Measurements from ENCODE around the gene ECHS1. TPM values are rescaled to one million over a fixed set of nuclear protein-coding genes. Genes with fewer than 3 reads are reported as not detected.

The ECHS1 gene
- total and polyA plus RNA-seq, 10 donors, result 29.8 to 81.2 (median 45.8) TPM

DNA sequence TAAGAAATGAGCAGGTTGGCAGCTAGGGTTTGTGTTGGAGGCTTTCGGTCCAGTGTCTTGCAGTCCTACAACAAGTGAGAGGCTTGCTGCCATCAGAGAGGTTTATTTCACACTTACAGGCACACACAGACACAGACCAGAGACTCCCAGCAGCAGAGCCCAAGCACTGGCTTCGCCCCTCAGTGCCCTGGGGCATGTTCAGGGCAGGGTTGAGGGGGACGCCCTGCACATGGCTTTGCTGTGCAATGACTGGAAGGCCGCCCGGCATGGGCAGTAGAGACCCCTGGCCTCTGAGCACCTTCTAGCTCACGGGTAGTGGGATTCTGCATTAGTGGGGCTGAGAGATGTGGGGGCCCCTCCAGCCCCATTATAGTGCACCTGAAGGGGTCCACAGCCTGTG lies 47.4 kb upstream of the ECHS1 start:
- intact Hi-C loops (cut with DNase I; ENCODE audit: low total_unique reads), result no loop called here
- no peak for DNase-seq

DNA sequence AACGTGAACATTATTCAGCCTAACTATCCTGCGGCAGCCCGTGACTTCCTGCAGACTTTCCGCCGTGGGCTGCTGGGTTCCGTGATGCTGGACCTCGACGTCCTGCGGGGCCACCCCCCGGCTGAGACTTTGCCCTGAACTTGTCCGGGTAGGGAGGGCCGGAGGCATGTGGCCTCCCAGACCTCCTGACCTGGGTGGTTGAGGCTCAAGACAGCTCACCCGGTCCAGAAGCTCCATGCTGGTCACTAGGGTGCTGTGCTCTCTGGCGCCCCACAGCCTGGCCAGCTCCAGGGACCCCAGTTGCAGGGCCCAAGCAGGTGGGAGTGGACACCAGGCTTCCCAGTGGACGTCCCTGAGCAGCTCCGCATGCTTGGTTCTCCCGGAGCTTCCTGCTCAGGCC lies 46.9 kb upstream of the ECHS1 start:
- H3K36me3 ChIP-seq, result peaks cover 0 to 61% (median 32%) of the 10 kb centered on the region in 6 donors
- DNase-seq, result peak; percentile 71
- no peak overlapping the region for H3K4me3 ChIP-seq
- TF ChIP-seq POLR2AphosphoS5 (IDR thresholded peaks at IDR 0.05) (peak in 1 of 3 donors; percentile 5), POLR2A (IDR thresholded peaks at IDR 0.05) (no peak)
- TF ChIP-seq, protein P1, sequence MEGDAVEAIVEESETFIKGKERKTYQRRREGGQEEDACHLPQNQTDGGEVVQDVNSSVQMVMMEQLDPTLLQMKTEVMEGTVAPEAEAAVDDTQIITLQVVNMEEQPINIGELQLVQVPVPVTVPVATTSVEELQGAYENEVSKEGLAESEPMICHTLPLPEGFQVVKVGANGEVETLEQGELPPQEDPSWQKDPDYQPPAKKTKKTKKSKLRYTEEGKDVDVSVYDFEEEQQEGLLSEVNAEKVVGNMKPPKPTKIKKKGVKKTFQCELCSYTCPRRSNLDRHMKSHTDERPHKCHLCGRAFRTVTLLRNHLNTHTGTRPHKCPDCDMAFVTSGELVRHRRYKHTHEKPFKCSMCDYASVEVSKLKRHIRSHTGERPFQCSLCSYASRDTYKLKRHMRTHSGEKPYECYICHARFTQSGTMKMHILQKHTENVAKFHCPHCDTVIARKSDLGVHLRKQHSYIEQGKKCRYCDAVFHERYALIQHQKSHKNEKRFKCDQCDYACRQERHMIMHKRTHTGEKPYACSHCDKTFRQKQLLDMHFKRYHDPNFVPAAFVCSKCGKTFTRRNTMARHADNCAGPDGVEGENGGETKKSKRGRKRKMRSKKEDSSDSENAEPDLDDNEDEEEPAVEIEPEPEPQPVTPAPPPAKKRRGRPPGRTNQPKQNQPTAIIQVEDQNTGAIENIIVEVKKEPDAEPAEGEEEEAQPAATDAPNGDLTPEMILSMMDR (IDR thresholded peaks at IDR 0.05 in 8 of 11, conservative IDR thresholded peaks at IDR 0.05 in 3 of 11), result no peak
- no peak overlapping the region for H3K27ac ChIP-seq
- peaks cover 0 to 24% (median 3%) of the 10 kb centered on the region in 7 donors for H3K27me3 ChIP-seq (replicated peaks in 1 of 7)
- intact Hi-C loops (cut with DNase I; ENCODE audit: low total_unique reads), result no loop called here
- H3K4me1 ChIP-seq, result peaks cover 3 to 16% (median 9%) of the 10 kb centered on the region in 6 donors
- H3K9me3 ChIP-seq, result no peaks in the 10 kb centered on the region
- WGBS, 5 donors, result 88 to 95% (median 94%) methylated on average over 16 to 17 of the region's 17 CpGs

More for the DNA sequence above, 47.4 kb upstream of the ECHS1 start:
- peaks cover 3 to 16% (median 9%) of the 10 kb centered on the region in 6 donors for H3K4me1 ChIP-seq
- H3K27ac ChIP-seq, result no peak overlapping the region
- peaks cover 0 to 56% (median 27%) of the 10 kb centered on the region in 6 donors for H3K36me3 ChIP-seq
- WGBS, 5 donors, result 80 to 94% (median 92%) methylated on average over 2 to 6 of the region's 6 CpGs
- H3K9me3 ChIP-seq, result no peaks in the 10 kb centered on the region
- TF ChIP-seq, protein P1 (IDR thresholded peaks at IDR 0.05 in 8 of 11, conservative IDR thresholded peaks at IDR 0.05 in 3 of 11), result no peak
- TF ChIP-seq POLR2A (IDR thresholded peaks at IDR 0.05) (no peak), POLR2AphosphoS5 (IDR thresholded peaks at IDR 0.05) (no peak)
- no peak overlapping the region for H3K4me3 ChIP-seq
- peaks cover 0 to 25% (median 3%) of the 10 kb centered on the region in 7 donors for H3K27me3 ChIP-seq (replicated peaks in 1 of 7)

- Histone ChIP-seq H3K27me3 (replicated peaks in 1 of 7) (peaks cover 0 to 18% (median 3%) of the 10 kb centered on the region in 7 donors), H3K9me3 (no peaks in the 10 kb centered on the region), H3K4me1 (peaks cover 3 to 16% (median 9%) of the 10 kb centered on the region in 6 donors), H3K27ac (no peak overlapping the region), H3K4me3 (no peak overlapping the region), H3K36me3 (peaks cover 0 to 67% (median 35%) of the 10 kb centered on the region in 6 donors)
- DNase-seq, result peak; percentile 68
- TF ChIP-seq, protein P1 (IDR thresholded peaks at IDR 0.05 in 8 of 11, conservative IDR thresholded peaks at IDR 0.05 in 3 of 11), result no peak
- peak in 2 of 3 donors; percentile 19 to 48 for TF ChIP-seq POLR2AphosphoS5 (IDR thresholded peaks at IDR 0.05)
- intact Hi-C loops (cut with DNase I; ENCODE audit: low total_unique reads), result no loop called here
- 93 to 96% (median 94%) methylated on average over 26 to 34 of the region's 34 CpGs for WGBS, 5 donors
Observed at GRCh38 chr10:133419211-133419950, 46.2 kb upstream of the ECHS1 start.

DNA sequence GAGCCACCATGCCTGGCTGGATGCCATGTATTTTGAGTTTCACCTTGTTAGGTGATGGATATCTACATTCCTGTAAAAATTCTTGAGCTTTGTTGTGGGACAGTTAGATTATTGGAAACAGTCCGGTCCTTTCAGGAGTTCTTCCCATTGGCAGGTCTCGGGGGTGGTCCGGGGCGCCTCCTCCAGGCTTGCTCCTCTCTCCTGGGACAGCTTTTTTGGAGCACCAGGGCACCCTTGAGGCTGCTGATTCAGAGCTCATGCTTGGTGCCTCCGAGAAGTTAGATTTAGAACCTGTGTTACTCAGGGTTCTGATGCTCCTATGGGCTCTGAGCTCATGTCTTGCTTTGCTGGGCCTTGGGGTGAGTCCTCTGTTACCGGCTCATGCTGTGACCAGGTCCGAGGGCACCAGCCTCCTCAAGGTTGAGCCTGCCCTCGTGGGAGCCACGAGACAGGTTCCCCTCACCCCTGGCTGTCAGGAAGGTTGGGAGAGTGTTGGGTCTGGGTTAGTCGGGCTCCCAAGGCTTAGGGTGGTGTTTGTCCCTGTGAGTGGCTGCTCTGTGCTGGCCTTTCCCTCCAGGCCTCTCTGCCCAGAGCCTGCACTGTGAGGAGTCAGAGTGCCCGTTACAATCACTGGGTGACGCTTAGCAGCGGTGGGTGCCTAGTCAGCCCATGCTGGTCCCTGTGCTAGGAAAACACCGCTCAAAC lies 45.3 kb upstream of the ECHS1 start:
- Histone ChIP-seq H3K4me3 (no peak overlapping the region), H3K9me3 (peaks cover 0 to 3% (median under 1%) of the 10 kb centered on the region in 8 donors), H3K27ac (no peak overlapping the region), H3K4me1 (peaks cover 3 to 14% (median 7%) of the 10 kb centered on the region in 6 donors), H3K36me3 (peaks cover 0 to 75% (median 38%) of the 10 kb centered on the region in 6 donors), H3K27me3 (replicated peaks in 1 of 7) (peaks cover 0 to 15% (median 3%) of the 10 kb centered on the region in 7 donors)
- no peak for DNase-seq
- 93 to 100% (median 95%) methylated on average over 5 to 14 of the region's 14 CpGs for WGBS, 5 donors
- intact Hi-C loops (cut with DNase I; ENCODE audit: low total_unique reads), result no loop called here
- no peak for TF ChIP-seq POLR2AphosphoS5 (IDR thresholded peaks at IDR 0.05)
- TF ChIP-seq, protein P1 (IDR thresholded peaks at IDR 0.05 in 8 of 11, conservative IDR thresholded peaks at IDR 0.05 in 3 of 11), result no peak
- no peak for TF ChIP-seq POLR2A (IDR thresholded peaks at IDR 0.05)

Measured in spleen (tissue), 11 donors.